GM10266 (cell line): Measurements from ENCODE around the gene GPR161.

Experiments used
- DNase-seq: peaks from one replicate; pipeline ENCODE4 v3.0.0; 2012; ENCODE audit errors: extremely low spot score
- CTCF ChIP-seq: IDR thresholded peaks from 2 replicates; pipeline ENCODE4 v1.5.1; 2012; ENCODE audit warnings: mild to moderate bottlenecking, low read depth; ENCODE audit not compliant: control insufficient read depth, insufficient read depth; ENCODE audit errors: missing control alignments

GPR161 gene

GRCh38 chr1:168050307-168050706, 86.4 kb downstream of the GPR161 start:
- no peak for DNase-seq
- no peak for TF ChIP-seq CTCF

- TF ChIP-seq CTCF = no peak
- DNase-seq = no peak
Measured at GRCh38 chr1:168045311-168045710, 91.4 kb downstream of the GPR161 start.

- no peak for TF ChIP-seq CTCF
- DNase-seq = no peak
Measured at GRCh38 chr1:168042362-168042761, 94.4 kb downstream of the GPR161 start.

GRCh38 chr1:168035345-168035744, 101.4 kb downstream of the GPR161 start:
- TF ChIP-seq CTCF = no peak

GRCh38 chr1:168032029-168032428, 104.7 kb downstream of the GPR161 start:
- peak; percentile 9 for DNase-seq
- TF ChIP-seq CTCF = no peak

More at GRCh38 chr1:168035345-168035744, 101.4 kb downstream of the GPR161 start:
- DNase-seq = no peak

- TF ChIP-seq CTCF = no peak
- DNase-seq = no peak
Measured at GRCh38 chr1:168031627-168032026, 105.1 kb downstream of the GPR161 start.

DNA sequence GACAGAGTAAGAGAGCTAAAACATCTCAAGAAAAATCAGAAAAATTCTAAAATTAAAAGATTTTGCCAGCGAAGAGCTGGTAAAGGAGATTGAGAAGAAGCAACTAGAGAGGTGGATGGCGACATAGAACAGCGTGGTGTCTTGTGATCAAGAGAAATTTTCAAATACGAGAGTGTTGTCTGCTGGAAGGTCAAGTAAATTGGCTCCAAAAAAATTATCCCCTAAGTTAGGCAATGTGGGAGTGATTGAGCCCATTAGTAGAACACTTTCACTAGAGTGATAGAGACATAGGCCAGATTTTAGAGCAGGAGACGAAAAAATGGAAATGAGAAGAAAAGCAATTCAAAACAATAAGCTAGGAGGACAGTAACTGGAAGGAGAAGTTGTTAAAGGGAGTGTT, 105.5 kb downstream of the GPR161 start:
- DNase-seq = no peak
- TF ChIP-seq CTCF = no peak
